ENCODE results near the gene GPR108.

DNA sequence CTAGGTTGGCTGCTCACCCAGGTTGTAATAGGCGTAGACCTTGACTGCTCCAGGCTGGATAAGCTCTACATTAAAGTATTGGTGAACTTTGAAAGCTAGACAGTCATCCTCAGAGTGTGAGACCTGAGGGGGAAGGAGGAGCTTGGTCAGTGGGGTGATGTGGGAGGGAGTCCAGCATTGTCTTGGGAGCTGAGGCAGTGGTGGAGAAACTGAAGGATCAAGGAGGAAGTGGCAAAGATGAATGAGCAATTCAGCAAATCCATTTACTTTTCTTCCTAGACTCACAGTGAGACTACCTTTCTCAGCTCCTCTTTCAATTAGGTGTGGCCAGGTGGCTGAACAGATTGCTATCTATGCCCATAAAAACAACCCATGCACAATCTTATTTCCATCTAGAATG lies 57.2 kb downstream of the GPR108 start:
- TF ChIP-seq, protein P1, sequence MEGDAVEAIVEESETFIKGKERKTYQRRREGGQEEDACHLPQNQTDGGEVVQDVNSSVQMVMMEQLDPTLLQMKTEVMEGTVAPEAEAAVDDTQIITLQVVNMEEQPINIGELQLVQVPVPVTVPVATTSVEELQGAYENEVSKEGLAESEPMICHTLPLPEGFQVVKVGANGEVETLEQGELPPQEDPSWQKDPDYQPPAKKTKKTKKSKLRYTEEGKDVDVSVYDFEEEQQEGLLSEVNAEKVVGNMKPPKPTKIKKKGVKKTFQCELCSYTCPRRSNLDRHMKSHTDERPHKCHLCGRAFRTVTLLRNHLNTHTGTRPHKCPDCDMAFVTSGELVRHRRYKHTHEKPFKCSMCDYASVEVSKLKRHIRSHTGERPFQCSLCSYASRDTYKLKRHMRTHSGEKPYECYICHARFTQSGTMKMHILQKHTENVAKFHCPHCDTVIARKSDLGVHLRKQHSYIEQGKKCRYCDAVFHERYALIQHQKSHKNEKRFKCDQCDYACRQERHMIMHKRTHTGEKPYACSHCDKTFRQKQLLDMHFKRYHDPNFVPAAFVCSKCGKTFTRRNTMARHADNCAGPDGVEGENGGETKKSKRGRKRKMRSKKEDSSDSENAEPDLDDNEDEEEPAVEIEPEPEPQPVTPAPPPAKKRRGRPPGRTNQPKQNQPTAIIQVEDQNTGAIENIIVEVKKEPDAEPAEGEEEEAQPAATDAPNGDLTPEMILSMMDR (conservative IDR thresholded peaks at IDR 0.05; ENCODE audit: low read length), result no peak
- TF ChIP-seq EZH2phosphoT487 (IDR thresholded peaks at IDR 0.05; ENCODE audit: borderline replicate concordance, low read depth, low read length), result no peak
